Type B pancreatic cell (in vitro differentiated cells): Measurements from ENCODE around the gene CCDC69. TPM values are rescaled to one million over a fixed set of nuclear protein-coding genes. Genes with fewer than 3 reads are reported as not detected.
A peak's percentile ranks its signal among the peaks of the same experiment; 100 is the strongest.
"Not testable (repeated sequence)": the region's sequence is repeated elsewhere in the genome, so short reads cannot be mapped to it uniquely, and the experiment has no call there.

ENCODE experiments used
- DNase-seq: peaks from one replicate; pipeline ENCODE4 v3.0.0; 2021; ENCODE audit warnings: mixed read lengths; ENCODE audit not compliant: unreplicated experiment; ENCODE audit errors: extremely low spot score
- H3K27ac Mint-ChIP-seq: 2 replicates; pipeline ENCODE4 v1.8.0; 2021; ENCODE audit warnings: mild to moderate bottlenecking, mixed read lengths
- H3K27me3 Mint-ChIP-seq: 2 replicates; pipeline ENCODE4 v1.8.0; 2021; ENCODE audit warnings: mixed read lengths
- H3K36me3 Mint-ChIP-seq: 2 replicates; pipeline ENCODE4 v1.8.0; 2021; ENCODE audit warnings: mixed read lengths
- H3K4me1 Mint-ChIP-seq: one replicate; pipeline ENCODE4 v1.8.0; 2021; ENCODE audit warnings: mixed read lengths; ENCODE audit not compliant: unreplicated experiment
- H3K4me3 Mint-ChIP-seq: 2 replicates; pipeline ENCODE4 v1.8.0; 2021; ENCODE audit warnings: mild to moderate bottlenecking, mixed read lengths
- H3K9me3 Mint-ChIP-seq: 2 replicates; pipeline ENCODE4 v1.8.0; 2021; ENCODE audit warnings: mixed read lengths
- CTCF ChIP-seq: fragments of 200-600 bp; sonication (generic); conservative IDR thresholded peaks from 2 replicates; pipeline ENCODE4 v1.5.0; 2021; ENCODE audit warnings: antibody characterized with exemption, mild to moderate bottlenecking
- total RNA-seq: library from RNA; stranded (reverse); gene quantifications from 2 replicates; pipeline ENCODE4 v1.2.1, GENCODE V29; 2021; ENCODE audit warnings: low replicate concordance

CCDC69 gene
- total RNA-seq, 1 donor from 2014 or later, result 11.2 TPM

GRCh38 chr5:151239237-151239861, 15.5 kb upstream of the CCDC69 start:
- Mint-ChIP-seq H3K4me1 (peaks cover 14% of the 10 kb centered on the region), H3K27ac (no peak overlapping the region), H3K9me3 (no peaks in the 10 kb centered on the region), H3K4me3 (no peak overlapping the region), H3K36me3 (no peaks in the 10 kb centered on the region), H3K27me3 (no peaks in the 10 kb centered on the region)
- no peak for DNase-seq
- peak; percentile 76 for TF ChIP-seq CTCF

GRCh38 chr5:151238303-151238741, 14.4 kb upstream of the CCDC69 start:
- no peaks in the 10 kb centered on the region for H3K9me3 Mint-ChIP-seq
- no peaks in the 10 kb centered on the region for H3K27me3 Mint-ChIP-seq
- H3K36me3 Mint-ChIP-seq, result no peaks in the 10 kb centered on the region
- peaks cover 14% of the 10 kb centered on the region for H3K4me1 Mint-ChIP-seq
- DNase-seq, result no peak
- TF ChIP-seq CTCF, result no peak
- no peak overlapping the region for H3K4me3 Mint-ChIP-seq
- H3K27ac Mint-ChIP-seq, result no peak overlapping the region

- H3K27me3 Mint-ChIP-seq, result no peaks in the 10 kb centered on the region
- H3K9me3 Mint-ChIP-seq, result no peaks in the 10 kb centered on the region
- peaks cover 14% of the 10 kb centered on the region for H3K4me1 Mint-ChIP-seq
- no peak overlapping the region for H3K4me3 Mint-ChIP-seq
- H3K36me3 Mint-ChIP-seq, result no peaks in the 10 kb centered on the region
- TF ChIP-seq CTCF, result no peak
- H3K27ac Mint-ChIP-seq, result no peak overlapping the region
- DNase-seq, result no peak
Measured at GRCh38 chr5:151237685-151238084, 13.8 kb upstream of the CCDC69 start.

- TF ChIP-seq CTCF, result no peak
- no peaks in the 10 kb centered on the region for H3K27me3 Mint-ChIP-seq
- H3K4me1 Mint-ChIP-seq, result peaks cover 14% of the 10 kb centered on the region
Measured at GRCh38 chr5:151236888-151237287, 13.0 kb upstream of the CCDC69 start.

GRCh38 chr5:151235239-151235571, 11.3 kb upstream of the CCDC69 start:
- not testable (repeated sequence) for DNase-seq, H3K9me3 Mint-ChIP-seq, H3K4me3 Mint-ChIP-seq, H3K36me3 Mint-ChIP-seq, H3K27ac Mint-ChIP-seq, H3K27me3 Mint-ChIP-seq, H3K4me1 Mint-ChIP-seq

More at GRCh38 chr5:151236888-151237287, 13.0 kb upstream of the CCDC69 start:
- Mint-ChIP-seq H3K9me3 (no peaks in the 10 kb centered on the region), H3K27ac (no peak overlapping the region), H3K4me3 (no peak overlapping the region), H3K36me3 (no peaks in the 10 kb centered on the region)
- DNase-seq, result no peak

- no peak for DNase-seq
- no peak for TF ChIP-seq CTCF
- H3K4me1 Mint-ChIP-seq, result peaks cover 4% of the 10 kb centered on the region
- H3K4me3 Mint-ChIP-seq, result no peak overlapping the region
- H3K27ac Mint-ChIP-seq, result no peak overlapping the region
- H3K36me3 Mint-ChIP-seq, result no peaks in the 10 kb centered on the region
- H3K9me3 Mint-ChIP-seq, result no peaks in the 10 kb centered on the region
- no peaks in the 10 kb centered on the region for H3K27me3 Mint-ChIP-seq
Measured at GRCh38 chr5:151234476-151235238, 10.8 kb upstream of the CCDC69 start.
